ENCODE data around the gene ZFP36L1.
"Not testable (repeated sequence)": the region's sequence is repeated elsewhere in the genome, so short reads cannot be mapped to it uniquely, and the experiment has no call there.

ZFP36L1 gene

GRCh38 chr14:68763843-68764242 is 29.0 kb downstream of the ZFP36L1 start:
- not testable (repeated sequence) for DNase-seq (ENCODE audit: low read depth, low spot score)

GRCh38 chr14:68762953-68763764 is 29.7 kb downstream of the ZFP36L1 start:
- no peak for DNase-seq (ENCODE audit: low read depth, low spot score)

GRCh38 chr14:68761391-68761790 is 31.5 kb downstream of the ZFP36L1 start:
- DNase-seq (ENCODE audit: low read depth, low spot score), result no peak

- DNase-seq (ENCODE audit: low read depth, low spot score), result no peak
Measured at GRCh38 chr14:68760761-68761160, 32.1 kb downstream of the ZFP36L1 start.

- no peak for DNase-seq (ENCODE audit: low read depth, low spot score)
Measured at GRCh38 chr14:68759937-68760336, 32.9 kb downstream of the ZFP36L1 start.

GRCh38 chr14:68759017-68759560 is 33.8 kb downstream of the ZFP36L1 start:
- no peak for DNase-seq (ENCODE audit: low read depth, low spot score)

- no peak for DNase-seq (ENCODE audit: low read depth, low spot score)
Measured at GRCh38 chr14:68758301-68758700, 34.6 kb downstream of the ZFP36L1 start.

GRCh38 chr14:68757618-68758081 is 35.2 kb downstream of the ZFP36L1 start:
- no peak for DNase-seq (ENCODE audit: low read depth, low spot score)

- DNase-seq (ENCODE audit: low read depth, low spot score), result no peak
Measured at GRCh38 chr14:68756734-68757133, 36.1 kb downstream of the ZFP36L1 start.

GRCh38 chr14:68756000-68756481 is 36.8 kb downstream of the ZFP36L1 start:
- no peak for DNase-seq (ENCODE audit: low read depth, low spot score)

GRCh38 chr14:68755016-68755353 is 37.9 kb downstream of the ZFP36L1 start:
- no peak for DNase-seq (ENCODE audit: low read depth, low spot score)

- no peak for DNase-seq (ENCODE audit: low read depth, low spot score)
Measured at GRCh38 chr14:68753690-68754089, 39.2 kb downstream of the ZFP36L1 start.

- DNase-seq (ENCODE audit: low read depth, low spot score), result no peak
Measured at GRCh38 chr14:68752271-68753006, 40.4 kb downstream of the ZFP36L1 start.

- DNase-seq (ENCODE audit: low read depth, low spot score), result no peak
Measured at GRCh38 chr14:68749487-68750475, 43.1 kb downstream of the ZFP36L1 start.

GRCh38 chr14:68748691-68749090 is 44.2 kb downstream of the ZFP36L1 start:
- no peak for DNase-seq (ENCODE audit: low read depth, low spot score)

GRCh38 chr14:68748260-68748659 is 44.6 kb downstream of the ZFP36L1 start:
- no peak for DNase-seq (ENCODE audit: low read depth, low spot score)

- DNase-seq (ENCODE audit: low read depth, low spot score), result no peak
Measured at GRCh38 chr14:68747393-68747792, 45.5 kb downstream of the ZFP36L1 start.

GRCh38 chr14:68744613-68745012 is 48.3 kb downstream of the ZFP36L1 start:
- DNase-seq (ENCODE audit: low read depth, low spot score), result no peak

GRCh38 chr14:68741839-68742470 is 50.9 kb downstream of the ZFP36L1 start:
- no peak for DNase-seq (ENCODE audit: low read depth, low spot score)

- no peak for DNase-seq (ENCODE audit: low read depth, low spot score)
Measured at GRCh38 chr14:68741477-68741791, 51.4 kb downstream of the ZFP36L1 start.

Data from activated naive CD8-positive, alpha-beta T cell treated with anti-CD3 and anti-CD28 coated beads, Interleukin-2, amount 50 U/mL, for 16 hours (primary cell).